HL-60/S4 treated with retinoic acid at 250 ng/mL for 4 days and 3 days (cell line): ENCODE data around the gene CNTN2.

Experiments
- in situ Hi-C: fragments of 300-500 bp; cut with MboI; formaldehyde crosslinking; loops from 2 replicates; pipeline ENCODE4 v1.7.0; 2022; ENCODE audit warnings: low sequenced_read_pairs

CNTN2 gene

DNA sequence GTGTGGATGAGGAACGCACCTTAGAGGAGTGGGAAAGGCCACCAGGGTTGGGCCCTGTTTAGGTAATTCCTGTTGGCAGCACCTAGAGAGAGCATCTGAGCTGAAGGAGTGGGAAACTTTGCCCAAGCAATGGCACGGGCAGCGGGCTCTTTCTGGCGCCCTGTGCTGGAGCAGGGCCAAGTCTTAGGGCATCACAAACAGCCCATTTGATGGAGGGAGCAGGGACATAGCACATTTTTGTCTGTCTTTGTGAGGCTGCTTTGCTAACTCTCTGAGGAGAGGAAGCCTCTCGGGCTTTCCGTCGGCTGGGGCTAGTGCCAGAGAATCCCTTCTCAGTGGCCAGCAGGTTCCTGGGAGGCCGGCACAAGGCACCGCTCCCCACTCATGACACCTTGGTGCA, 22.5 kb upstream of the CNTN2 start:
- in situ Hi-C loops, result no loop called here

DNA sequence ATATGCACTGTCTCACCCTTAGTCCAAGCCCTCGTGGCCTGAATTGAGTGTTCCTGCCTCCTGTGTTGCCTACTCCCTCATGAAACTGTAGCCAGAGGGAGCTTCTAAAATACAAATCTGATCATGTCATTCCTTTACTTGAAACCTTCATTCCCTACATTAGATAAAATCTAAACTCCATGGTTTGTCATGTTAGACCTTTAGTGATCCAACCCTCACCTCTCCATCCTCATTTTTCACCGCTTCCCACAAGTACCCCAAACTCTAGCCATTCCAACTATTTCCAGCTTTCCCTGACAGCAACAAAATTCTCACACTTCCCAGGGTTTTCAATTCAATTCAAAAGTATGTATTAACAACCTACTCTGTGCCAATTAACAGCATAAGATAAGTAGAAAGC, 18.3 kb upstream of the CNTN2 start:
- in situ Hi-C loops, result no loop called here

DNA sequence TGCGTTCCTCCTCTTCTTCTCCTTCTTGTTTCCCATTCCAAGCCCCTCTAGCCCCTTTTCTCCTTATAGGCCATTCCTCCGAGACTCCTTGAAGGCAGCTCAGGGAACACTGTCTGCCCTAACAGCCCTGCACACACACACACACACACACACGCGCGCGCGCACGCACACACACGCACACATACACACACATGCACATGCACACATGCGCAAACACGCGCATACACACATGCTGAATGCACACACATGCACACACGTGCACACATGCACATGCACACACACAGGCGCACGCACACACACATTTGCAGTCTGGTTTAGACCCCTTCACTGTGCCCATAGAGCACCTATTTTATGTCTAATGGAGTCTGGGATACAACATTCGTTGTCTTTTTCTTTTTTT, 17.8 kb upstream of the CNTN2 start:
- in situ Hi-C loops, result no loop called here

DNA sequence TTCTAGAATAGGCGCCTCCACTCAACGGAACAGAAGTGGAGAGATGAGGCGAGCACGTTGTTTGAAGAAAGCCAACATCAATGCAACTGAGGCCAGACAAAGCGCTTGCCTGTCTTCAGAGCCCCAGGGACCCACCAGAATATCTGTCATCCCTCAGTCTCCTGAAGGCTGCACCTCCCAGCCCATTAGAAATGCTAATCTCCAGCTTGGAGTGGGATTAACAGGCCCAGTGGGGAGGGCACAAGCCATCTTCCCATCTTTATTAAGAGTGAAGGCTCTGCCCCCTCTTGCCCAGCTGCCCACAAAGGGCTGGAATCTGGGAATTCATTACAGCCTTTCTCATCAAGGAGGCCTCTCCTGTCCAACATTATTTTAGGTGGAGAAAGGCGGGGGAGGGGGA, 16.8 kb upstream of the CNTN2 start:
- in situ Hi-C loops, result no loop called here

GRCh38 chr1:205028390-205028789, 14.6 kb upstream of the CNTN2 start:
- in situ Hi-C loops, result no loop called here

- in situ Hi-C loops, result no loop called here
Observed at GRCh38 chr1:205028924-205029323, 14.1 kb upstream of the CNTN2 start.

- in situ Hi-C loops, result no loop called here
Observed at GRCh38 chr1:205030241-205030640, 12.8 kb upstream of the CNTN2 start.

DNA sequence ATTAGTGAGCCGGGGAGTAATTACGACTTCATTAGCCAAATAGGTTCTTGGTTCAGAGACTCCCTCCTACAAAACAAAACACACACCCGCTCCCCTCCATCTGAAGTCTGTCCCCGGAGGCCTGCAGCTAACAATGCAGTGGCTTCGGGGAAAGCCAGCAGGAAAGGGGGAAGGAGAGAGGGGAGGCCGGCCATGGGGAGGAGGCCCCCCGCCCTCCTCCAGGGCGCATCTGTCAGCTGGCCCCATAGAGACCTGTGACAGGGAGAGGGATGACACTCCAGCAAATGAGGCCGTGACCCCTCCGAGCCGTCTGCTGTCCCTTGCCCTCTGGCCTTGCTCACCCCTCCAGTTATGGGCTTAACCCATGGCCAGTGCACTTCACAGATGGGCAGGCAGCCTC, 12.1 kb upstream of the CNTN2 start:
- in situ Hi-C loops, result no loop called here

DNA sequence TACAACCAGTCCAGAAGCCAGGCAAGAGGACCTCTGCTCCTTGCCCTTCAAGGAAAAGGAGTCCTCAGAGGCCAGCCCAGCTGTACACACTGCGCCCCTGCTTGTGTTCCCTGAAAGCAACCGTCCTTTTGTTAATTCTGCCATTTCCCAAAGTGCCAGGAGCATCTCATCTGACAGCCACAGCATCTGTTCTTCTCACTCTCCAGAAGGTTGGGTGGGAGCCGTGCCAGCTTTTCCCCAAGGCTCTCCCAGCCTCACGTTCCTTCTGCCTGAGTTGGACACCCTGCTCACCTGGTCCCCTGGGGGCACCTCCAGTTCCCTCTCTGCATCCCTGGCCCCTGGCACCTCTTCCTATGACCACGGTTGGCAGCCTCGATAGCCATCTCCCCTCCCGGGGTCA, 10.5 kb upstream of the CNTN2 start:
- in situ Hi-C loops, result no loop called here

- in situ Hi-C loops, result no loop called here
Observed at GRCh38 chr1:205037539-205037938, 5.5 kb upstream of the CNTN2 start.

DNA sequence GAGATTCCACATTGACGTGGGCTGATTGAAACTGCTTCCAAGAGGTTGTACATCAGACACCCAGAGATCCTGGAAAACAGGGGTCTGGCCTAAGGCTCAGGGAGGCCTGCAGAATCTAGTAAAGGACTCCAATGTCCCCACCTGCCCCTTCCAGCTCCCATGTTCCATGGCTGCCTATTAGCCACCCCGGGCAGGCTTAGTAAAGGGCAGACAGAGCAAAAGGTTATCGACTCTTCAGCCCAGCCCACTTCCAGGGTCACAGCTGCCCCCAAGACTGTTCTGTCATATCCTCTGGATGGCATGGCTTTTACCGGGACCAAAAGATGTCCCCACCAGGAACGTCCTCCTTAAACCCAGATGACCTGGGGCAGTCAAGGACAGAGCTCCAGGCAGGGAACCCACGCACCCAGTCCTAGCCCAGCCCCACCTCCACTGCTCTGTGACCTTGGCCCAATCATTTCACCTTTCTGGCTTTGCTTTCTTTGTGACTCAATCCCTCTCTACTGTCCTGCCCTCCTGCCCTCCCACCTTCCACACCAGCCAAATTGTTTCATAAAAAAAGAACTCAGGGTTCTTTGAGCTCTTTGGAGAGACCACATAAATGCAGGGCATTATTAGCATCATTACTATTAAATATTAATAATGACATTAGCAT, 4.8 kb upstream of the CNTN2 start:
- in situ Hi-C loops, result no loop called here

DNA sequence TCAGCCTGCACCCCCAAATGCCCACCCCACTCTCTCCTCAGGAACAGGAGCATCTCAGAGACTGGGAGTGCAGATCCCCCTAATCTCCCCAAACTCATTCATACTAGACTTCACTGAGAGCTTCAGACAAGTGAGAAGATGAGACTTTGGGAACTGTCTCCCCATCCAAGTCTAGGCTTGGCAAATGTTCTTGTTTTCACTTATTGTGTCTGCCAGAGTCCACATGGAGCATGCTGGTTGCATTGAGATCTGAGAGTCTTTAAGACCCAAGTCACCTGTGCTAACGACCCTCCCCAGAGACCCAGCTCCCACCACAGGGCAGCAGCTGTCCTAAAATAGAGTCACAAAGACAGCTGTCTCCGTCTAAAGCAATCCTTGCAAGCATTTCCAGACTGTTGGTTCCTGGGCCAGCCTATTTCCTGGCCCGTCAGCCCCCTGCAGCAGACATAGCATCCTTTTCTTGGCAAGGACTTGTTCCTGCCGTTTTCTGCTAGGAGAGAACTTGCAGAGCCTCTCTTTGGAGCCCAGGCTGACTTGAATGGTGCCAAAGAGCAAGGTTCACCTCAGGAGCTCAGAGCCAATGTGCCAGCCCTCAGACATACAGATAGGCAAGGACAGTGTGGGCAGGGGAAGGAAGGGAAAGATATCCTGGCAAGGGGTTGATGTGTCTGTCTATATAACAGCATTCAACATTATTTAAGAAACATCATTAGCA, 1.9 kb upstream of the CNTN2 start:
- in situ Hi-C loops, result no loop called here

- in situ Hi-C loops, result no loop called here
Observed at GRCh38 chr1:205041998-205042910, 758 bp upstream of the CNTN2 start.

GRCh38 chr1:205043866-205044265, 854 bp downstream of the CNTN2 start:
- in situ Hi-C loops, result no loop called here

DNA sequence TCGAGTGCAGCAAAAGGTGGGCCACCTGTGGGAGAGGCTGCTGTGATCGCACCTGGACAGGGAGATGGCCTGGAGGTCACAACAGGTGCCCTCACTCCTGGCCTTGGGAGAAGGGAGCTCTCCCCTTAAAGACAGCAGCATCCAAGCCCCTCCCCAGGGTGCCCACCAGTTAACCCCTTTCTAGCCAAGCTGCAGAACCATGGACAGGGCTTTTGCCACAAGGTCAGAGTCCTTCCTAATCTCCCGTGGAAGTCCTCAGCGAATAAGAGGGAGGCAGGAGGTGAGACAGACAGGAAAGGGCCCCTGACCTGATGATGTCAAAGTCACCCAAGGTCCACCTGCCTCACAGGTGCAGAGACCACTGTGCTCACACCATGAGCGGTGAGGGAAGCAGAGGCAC, 1.7 kb downstream of the CNTN2 start:
- in situ Hi-C loops, result no loop called here

GRCh38 chr1:205045146-205045545, 2.1 kb downstream of the CNTN2 start:
- in situ Hi-C loops, result no loop called here

DNA sequence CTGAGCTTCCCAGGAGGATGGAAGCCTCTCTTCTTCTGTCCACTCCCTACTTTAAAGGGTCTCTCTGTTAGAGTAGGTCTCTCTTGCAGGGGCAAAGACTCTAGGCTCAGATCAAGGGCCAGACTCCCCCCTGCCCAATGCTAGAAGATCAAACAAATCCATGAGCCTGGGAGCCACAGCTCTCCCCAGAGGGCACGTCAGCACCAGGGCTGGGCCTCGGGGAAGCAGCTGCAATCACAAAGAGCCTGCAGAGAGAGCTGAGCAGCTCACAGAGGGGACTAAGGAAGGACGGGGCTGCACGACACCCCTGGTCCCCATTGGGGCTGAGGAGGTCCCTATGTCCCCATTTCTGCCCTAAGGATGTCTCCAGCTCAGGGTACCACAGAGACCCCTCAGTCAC, 3.9 kb downstream of the CNTN2 start:
- in situ Hi-C loops, result no loop called here

DNA sequence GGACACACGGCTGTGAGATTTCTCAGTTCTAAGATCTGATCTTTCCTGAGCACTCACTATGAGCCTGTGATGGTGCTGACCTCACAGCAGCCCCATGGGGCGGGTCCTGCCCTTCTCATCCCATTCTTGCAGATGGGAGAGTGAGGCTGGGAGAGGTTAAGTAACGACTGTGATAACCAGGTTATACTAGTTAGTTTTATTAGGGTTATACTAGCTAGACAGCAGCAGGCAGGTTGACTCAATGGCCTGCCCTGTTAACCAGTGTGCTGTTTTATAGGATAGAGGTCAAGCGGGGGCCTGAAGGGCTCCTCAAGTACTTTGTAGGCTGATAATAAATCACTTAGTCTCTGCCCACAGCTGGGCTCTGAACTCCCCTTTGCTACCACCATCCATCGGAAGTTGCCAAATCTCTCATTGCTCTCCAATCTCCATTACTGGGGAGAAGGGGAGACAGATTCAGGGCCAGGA, 4.8 kb downstream of the CNTN2 start:
- in situ Hi-C loops, result no loop called here

- in situ Hi-C loops, result no loop called here
Observed at GRCh38 chr1:205048382-205048781, 5.4 kb downstream of the CNTN2 start.

GRCh38 chr1:205049479-205049878, 6.5 kb downstream of the CNTN2 start:
- in situ Hi-C loops, result no loop called here

DNA sequence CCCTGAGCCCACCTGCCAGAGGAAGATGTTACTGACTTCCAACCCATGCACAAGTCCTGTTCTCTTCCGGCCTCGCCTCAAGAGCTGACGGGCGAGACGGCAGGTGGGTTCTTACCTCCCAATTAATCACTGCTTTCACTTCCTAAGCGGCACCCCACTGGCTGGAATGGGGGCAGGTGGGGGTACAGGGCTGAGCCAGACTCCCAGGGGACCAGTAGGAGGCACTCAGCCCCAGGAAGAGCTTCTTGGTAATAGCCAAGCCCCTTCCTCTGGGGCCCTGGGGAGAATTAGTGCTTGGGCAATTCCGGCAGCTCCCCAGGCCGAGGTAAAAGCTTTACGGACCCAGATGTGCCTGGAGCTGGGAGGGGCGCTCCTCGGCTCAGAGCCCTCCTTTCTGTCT, 9.7 kb downstream of the CNTN2 start:
- in situ Hi-C loops, result no loop called here

DNA sequence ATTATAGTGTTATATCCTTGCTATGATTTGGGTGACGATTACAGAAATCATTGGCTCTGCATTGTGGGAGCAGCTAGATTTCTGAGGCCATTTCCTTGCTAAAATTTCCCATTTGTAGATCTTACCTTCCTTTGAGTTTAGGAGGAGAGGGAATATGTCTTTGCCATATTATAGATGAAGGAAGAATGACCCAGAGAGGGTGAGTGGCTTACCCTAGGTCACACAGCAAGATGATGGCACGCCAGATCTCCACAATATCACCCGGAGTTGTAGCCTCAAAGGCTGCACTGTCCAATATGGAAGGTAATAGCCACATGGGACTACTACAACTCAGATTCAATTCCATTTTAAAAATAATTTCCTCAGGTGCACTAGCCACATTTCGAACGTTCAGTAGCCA, 10.3 kb downstream of the CNTN2 start:
- in situ Hi-C loops, result no loop called here
